MM.1S (cell line): Measurements from ENCODE around the gene ORMDL3.
A peak's percentile ranks its signal among the peaks of the same experiment; 100 is the strongest.

ENCODE experiments used
- DNase-seq: peaks from one replicate; pipeline ENCODE4 v3.0.0-alpha.2; 2015
- H2AFZ ChIP-seq: fragments of 300-600 bp; sonication (generic); 2 replicates; pipeline ENCODE4 v1.6.0; 2016; ENCODE audit warnings: antibody characterized with exemption, low read length
- H3F3A ChIP-seq: fragments of 300-600 bp; sonication (generic); 2 replicates; pipeline ENCODE4 v1.6.1; 2016; ENCODE audit warnings: mild to moderate bottlenecking, antibody characterized with exemption, low read length, moderate library complexity, mixed read lengths; ENCODE audit not compliant: insufficient read depth
- H3K27ac ChIP-seq: fragments of 300-600 bp; sonication (generic); 2 replicates; pipeline ENCODE4 v1.5.1; 2016; ENCODE audit warnings: mild to moderate bottlenecking, low read length
- H3K27me3 ChIP-seq: fragments of 300-600 bp; sonication (generic); replicated peaks from 2 replicates; pipeline ENCODE4 v1.6.0; 2016; ENCODE audit warnings: low read length; ENCODE audit not compliant: insufficient read depth
- H3K36me3 ChIP-seq: fragments of 300-600 bp; sonication (generic); replicated peaks from 2 replicates; pipeline ENCODE4 v1.6.1; 2016; ENCODE audit warnings: mild to moderate bottlenecking, low read length, mixed read lengths; ENCODE audit not compliant: insufficient read depth
- H3K4me1 ChIP-seq: fragments of 300-600 bp; sonication (generic); 2 replicates; pipeline ENCODE4 v1.6.1; 2016; ENCODE audit warnings: low read length, mixed read lengths
- H3K4me2 ChIP-seq: fragments of 300-600 bp; sonication (generic); 2 replicates; pipeline ENCODE4 v1.6.0; 2016; ENCODE audit warnings: low read depth, low read length
- H3K4me3 ChIP-seq: fragments of 300-600 bp; sonication (generic); 2 replicates; pipeline ENCODE4 v1.5.1; 2016; ENCODE audit warnings: low read length, mixed read lengths
- H3K79me2 ChIP-seq: fragments of 300-600 bp; sonication (generic); 2 replicates; pipeline ENCODE4 v1.6.1; 2016; ENCODE audit warnings: mixed run types, low read length, mixed read lengths
- H3K9ac ChIP-seq: fragments of 300-600 bp; sonication (generic); 2 replicates; pipeline ENCODE4 v1.6.1; 2016; ENCODE audit warnings: low read length, mixed read lengths
- H3K9me2 ChIP-seq: fragments of 300-600 bp; sonication (generic); replicated peaks from 2 replicates; pipeline ENCODE4 v1.6.1; 2016; ENCODE audit warnings: mild to moderate bottlenecking, low read length, mixed read lengths; ENCODE audit not compliant: insufficient read depth
- H3K9me3 ChIP-seq: fragments of 300-600 bp; sonication (generic); replicated peaks from 2 replicates; pipeline ENCODE4 v1.6.1; 2016; ENCODE audit warnings: mild to moderate bottlenecking, low read length, mixed read lengths; ENCODE audit not compliant: insufficient read depth
- H4K20me1 ChIP-seq: fragments of 300-600 bp; sonication (generic); 2 replicates; pipeline ENCODE4 v1.6.1; 2016; ENCODE audit warnings: mild to moderate bottlenecking, low read length, moderate library complexity, mixed read lengths; ENCODE audit not compliant: insufficient read depth
- EZH2 ChIP-seq: fragments of 300-600 bp; sonication (generic); optimal IDR thresholded peaks from 2 replicates; pipeline ENCODE3; 2017; ENCODE audit warnings: low read depth, mild to moderate bottlenecking, antibody characterized with exemption, low read length, mixed read lengths
- EZH2phosphoT487 ChIP-seq: fragments of 300-600 bp; sonication (generic); IDR thresholded peaks from 2 replicates; pipeline ENCODE4 v1.6.1; 2018; ENCODE audit warnings: antibody characterized with exemption, low read length
- TF ChIP-seq, protein P1 (sequence below): fragments of 300-600 bp; sonication (generic); IDR thresholded peaks from 2 replicates; pipeline ENCODE4 v1.5.1; 2016; ENCODE audit warnings: antibody characterized with exemption, low read length, mixed read lengths

ORMDL3 gene

GRCh38 chr17:39919087-39919683 is 8.2 kb downstream of the ORMDL3 start:
- no peaks in the 10 kb centered on the region for H4K20me1 ChIP-seq
- no peak overlapping the region for H3K4me2 ChIP-seq
- H2AFZ ChIP-seq: no peak overlapping the region
- TF ChIP-seq EZH2phosphoT487: no peak
- TF ChIP-seq, protein P1, sequence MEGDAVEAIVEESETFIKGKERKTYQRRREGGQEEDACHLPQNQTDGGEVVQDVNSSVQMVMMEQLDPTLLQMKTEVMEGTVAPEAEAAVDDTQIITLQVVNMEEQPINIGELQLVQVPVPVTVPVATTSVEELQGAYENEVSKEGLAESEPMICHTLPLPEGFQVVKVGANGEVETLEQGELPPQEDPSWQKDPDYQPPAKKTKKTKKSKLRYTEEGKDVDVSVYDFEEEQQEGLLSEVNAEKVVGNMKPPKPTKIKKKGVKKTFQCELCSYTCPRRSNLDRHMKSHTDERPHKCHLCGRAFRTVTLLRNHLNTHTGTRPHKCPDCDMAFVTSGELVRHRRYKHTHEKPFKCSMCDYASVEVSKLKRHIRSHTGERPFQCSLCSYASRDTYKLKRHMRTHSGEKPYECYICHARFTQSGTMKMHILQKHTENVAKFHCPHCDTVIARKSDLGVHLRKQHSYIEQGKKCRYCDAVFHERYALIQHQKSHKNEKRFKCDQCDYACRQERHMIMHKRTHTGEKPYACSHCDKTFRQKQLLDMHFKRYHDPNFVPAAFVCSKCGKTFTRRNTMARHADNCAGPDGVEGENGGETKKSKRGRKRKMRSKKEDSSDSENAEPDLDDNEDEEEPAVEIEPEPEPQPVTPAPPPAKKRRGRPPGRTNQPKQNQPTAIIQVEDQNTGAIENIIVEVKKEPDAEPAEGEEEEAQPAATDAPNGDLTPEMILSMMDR: no peak
- no peak overlapping the region for H3K27ac ChIP-seq
- H3K9ac ChIP-seq: no peak overlapping the region
- DNase-seq: no peak
- H3K36me3 ChIP-seq: peaks cover 31% of the 10 kb centered on the region
- H3K4me1 ChIP-seq: peaks cover 19% of the 10 kb centered on the region
- H3K9me3 ChIP-seq: no peaks in the 10 kb centered on the region
- no peaks in the 10 kb centered on the region for H3K27me3 ChIP-seq
- no peak overlapping the region for H3K4me3 ChIP-seq
- H3K9me2 ChIP-seq: no peaks in the 10 kb centered on the region
- H3K79me2 ChIP-seq: peaks cover 27% of the 10 kb centered on the region
- H3F3A ChIP-seq: peaks cover 19% of the 10 kb centered on the region

DNA sequence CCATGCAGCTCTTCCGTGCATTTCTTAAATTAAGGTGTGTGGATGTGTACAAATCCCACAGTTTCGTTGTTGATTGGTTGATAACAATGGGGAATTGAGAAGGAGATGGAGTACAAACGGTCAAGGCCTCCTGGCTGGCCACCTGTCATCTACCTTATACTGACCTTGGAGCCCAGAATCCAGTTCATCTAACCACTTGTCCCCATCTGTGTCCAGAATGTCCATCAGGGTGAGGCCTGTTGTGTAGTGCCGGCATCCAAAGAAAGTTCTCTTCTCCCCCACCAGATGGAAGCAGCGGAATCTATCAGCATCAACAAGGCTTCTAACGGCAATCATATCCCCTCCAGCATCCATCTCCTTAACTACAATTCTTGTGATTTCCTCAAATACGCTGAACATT is 10.5 kb downstream of the ORMDL3 start:
- no peaks in the 10 kb centered on the region for H3K9me2 ChIP-seq
- H3K27ac ChIP-seq: peak overlapping the region; percentile 45; the same call in 1 of the 2 replicates
- peak overlapping the region; percentile 15; the same call in 1 of the 2 replicates for H3K4me2 ChIP-seq

DNA sequence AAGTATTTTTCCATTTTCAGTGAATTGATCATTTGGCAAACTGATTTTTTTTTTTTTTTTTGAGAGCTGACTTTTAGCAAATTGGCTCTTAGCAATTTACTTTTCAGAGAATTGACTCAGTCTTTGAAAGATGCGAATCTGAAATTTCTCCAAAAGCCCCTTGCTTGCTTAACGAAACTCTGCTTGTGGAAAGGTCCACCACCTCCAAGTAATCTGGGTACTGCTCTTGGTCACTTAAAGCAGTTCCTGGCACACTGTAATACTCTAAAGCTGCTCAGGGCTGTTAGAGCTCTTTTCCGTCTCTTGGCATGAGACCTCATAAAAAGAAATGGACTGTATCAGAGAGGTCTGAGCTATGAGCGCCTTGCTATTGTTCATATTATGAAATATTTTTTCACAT is 11.8 kb downstream of the ORMDL3 start:
- H3K27me3 ChIP-seq: no peaks in the 10 kb centered on the region
- H3K36me3 ChIP-seq: peaks cover 10% of the 10 kb centered on the region; the same call in 1 of the 2 replicates
- H3F3A ChIP-seq: peaks cover 19% of the 10 kb centered on the region
- H3K9me2 ChIP-seq: no peaks in the 10 kb centered on the region
- TF ChIP-seq, protein P1: no peak
- H3K4me3 ChIP-seq: no peak overlapping the region
- H3K9ac ChIP-seq: no peak overlapping the region
- H2AFZ ChIP-seq: no peak overlapping the region
- no peaks in the 10 kb centered on the region for H4K20me1 ChIP-seq
- H3K79me2 ChIP-seq: no peaks in the 10 kb centered on the region
- no peak for DNase-seq
- H3K4me2 ChIP-seq: no peak overlapping the region
- H3K27ac ChIP-seq: no peak overlapping the region
- H3K9me3 ChIP-seq: no peaks in the 10 kb centered on the region
- peaks cover 19% of the 10 kb centered on the region for H3K4me1 ChIP-seq

More for the DNA sequence above, 10.5 kb downstream of the ORMDL3 start:
- Histone ChIP-seq H3F3A (peaks cover 19% of the 10 kb centered on the region), H3K4me3 (no peak overlapping the region), H3K79me2 (peaks cover 4% of the 10 kb centered on the region; the same call in 1 of the 2 replicates), H3K27me3 (no peaks in the 10 kb centered on the region), H3K9ac (no peak overlapping the region), H4K20me1 (no peaks in the 10 kb centered on the region), H3K9me3 (no peaks in the 10 kb centered on the region), H3K4me1 (peaks cover 19% of the 10 kb centered on the region), H2AFZ (no peak overlapping the region), H3K36me3 (peaks cover 13% of the 10 kb centered on the region)
- no peak for DNase-seq
- TF ChIP-seq EZH2 (no peak), EZH2phosphoT487 (no peak)
- TF ChIP-seq, protein P1: no peak
